ENCODE measurements around the gene SOX13. TPM values are rescaled to one million over a fixed set of nuclear protein-coding genes. Genes with fewer than 3 reads are reported as not detected.
A peak's percentile ranks its signal among the peaks of the same experiment; 100 is the strongest.

The SOX13 gene
- total and polyA plus RNA-seq, 9 of the 15 experiments (the other 6 are each of a cell fraction or from before 2014, with no cell fraction given) = 0.03 to 0.35 (median 0.06) TPM; not detected in 5

- DNase-seq (ENCODE audit: extremely low read depth in 1 of 4, low spot score in 3 of 4) (no peak), FAIRE-seq (no peak), ATAC-seq (peak; percentile 46)
- WGBS (ENCODE audit: insufficient coverage, low coverage, missing lambda C conversion rate) = 36% methylated on average over 30 of the region's 33 CpGs
- POLR2A ChIA-PET = no interaction called here
- Histone ChIP-seq H3K9me3 (replicated peaks; ENCODE audit: control insufficient read depth, insufficient read depth, low read depth, low read length) (no peaks in the 10 kb centered on the region), H3K4me2 (ENCODE audit: insufficient read depth, low read length) (no peak overlapping the region), H3K4me3 (no peak overlapping the region), H3K4me1 (replicated peaks in 1 of 2; ENCODE audit: control insufficient read depth in 2 of 2, insufficient read depth in 2 of 2, low read length in 2 of 2) (peaks cover 0 to 21% of the 10 kb centered on the region in 2 experiments; a peak in 2 of 5 replicates), H3K79me2 (ENCODE audit: control insufficient read depth, insufficient read depth, low read length) (no peaks in the 10 kb centered on the region), H4K20me1 (replicated peaks; ENCODE audit: control insufficient read depth, insufficient read depth, low read length) (peaks cover 14% of the 10 kb centered on the region), H2AFZ (ENCODE audit: low read depth, low read length) (no peak overlapping the region), H3K27ac (ENCODE audit: extremely low read depth, low read depth, low read length) (no peak overlapping the region), H3K9ac (ENCODE audit: insufficient read depth in 1 of 2, low read depth in 2 of 2, low read length in 2 of 2) (no peak overlapping the region), H3K36me3 (ENCODE audit: control insufficient read depth, insufficient read depth, low read length) (no peaks in the 10 kb centered on the region), H3K9me1 (ENCODE audit: control insufficient read depth, insufficient read depth, low read length) (peaks cover 3% of the 10 kb centered on the region), H3K27me3 (ENCODE audit: control insufficient read depth in 2 of 2, insufficient read depth in 2 of 2, low read length in 2 of 2) (peaks cover 13 to 59% of the 10 kb centered on the region in 2 experiments)
- CTCF ChIA-PET (ENCODE audit: low intra/inter-chr PET ratio) = no interaction called here
- in situ Hi-C loops (cut with MboI) = no loop called here
- no TSS peak for BruUV-seq (replicated peaks)
- intact Hi-C loops (cut with micrococcal nuclease) = no loop called here
- TF ChIP-seq MYNN (IDR thresholded peaks at IDR 0.05) (peak; percentile 99), MYNN (CRISPR knock-in tag; IDR thresholded peaks at IDR 0.05) (peak; percentile 90), ZNF766 (CRISPR knock-in tag; conservative IDR thresholded peaks at IDR 0.05) (no peak), DLX4 (CRISPR knock-in tag; IDR thresholded peaks at IDR 0.05) (no peak), BMI1 (IDR thresholded peaks at IDR 0.05; ENCODE audit: low read length) (no peak), BRF2 (IDR thresholded peaks at IDR 0.05; ENCODE audit: borderline replicate concordance, insufficient read depth, insufficient read length) (no peak), ZNF280A (IDR thresholded peaks at IDR 0.05; ENCODE audit: low read depth, partially characterized antibody) (no peak), SPI1 (IDR thresholded peaks at IDR 0.05; ENCODE audit: borderline replicate concordance, low read depth, low read length) (no peak), SETDB1 (IDR thresholded peaks at IDR 0.05; ENCODE audit: low read length) (no peak), ZNF57 (CRISPR knock-in tag; IDR thresholded peaks at IDR 0.05) (no peak), CSDE1 (IDR thresholded peaks at IDR 0.05) (no peak), RFX5 (IDR thresholded peaks at IDR 0.05; ENCODE audit: low read depth, low read length) (no peak), MIER1 (IDR thresholded peaks at IDR 0.05; ENCODE audit: low read depth) (no peak), ZNF124 (CRISPR knock-in tag; IDR thresholded peaks at IDR 0.05) (no peak), HMGN3 (IDR thresholded peaks at IDR 0.05; ENCODE audit: borderline replicate concordance, extremely low read depth, insufficient read length, low read depth, low read length) (no peak), ZNF316 (IDR thresholded peaks at IDR 0.05) (no peak), ZC3H8 (IDR thresholded peaks at IDR 0.05) (no peak), HMGXB4 (CRISPR knock-in tag; IDR thresholded peaks at IDR 0.05) (no peak)
These were observed 78.0 kb downstream of the SOX13 start for GRCh38 chr1:204150702-204151551.
